ES-I3 (cell line): Measurements from ENCODE around the gene MAPKAP1.
"Not testable (repeated sequence)": the region's sequence is repeated elsewhere in the genome, so short reads cannot be mapped to it uniquely, and the experiment has no call there.

Experiments
- H3K36me3 ChIP-seq: 2 replicates; pipeline ENCODE4 v1.6.1; 2013; ENCODE audit warnings: mild to moderate bottlenecking, low read length, control low read depth, moderate library complexity; ENCODE audit not compliant: insufficient read depth
- H3K4me1 ChIP-seq: 2 replicates; pipeline ENCODE4 v1.6.1; 2013; ENCODE audit warnings: mild to moderate bottlenecking, control low read depth, low read length; ENCODE audit not compliant: insufficient read depth
- H3K9ac ChIP-seq: 2 replicates; pipeline ENCODE4 v1.6.1; 2013; ENCODE audit warnings: low read depth, mild to moderate bottlenecking, low read length, moderate library complexity
- H3K9me3 ChIP-seq: 2 replicates; pipeline ENCODE4 v1.6.1; 2013; ENCODE audit warnings: mild to moderate bottlenecking, low read length, moderate library complexity; ENCODE audit not compliant: control insufficient read depth, insufficient read depth

Gene MAPKAP1

DNA sequence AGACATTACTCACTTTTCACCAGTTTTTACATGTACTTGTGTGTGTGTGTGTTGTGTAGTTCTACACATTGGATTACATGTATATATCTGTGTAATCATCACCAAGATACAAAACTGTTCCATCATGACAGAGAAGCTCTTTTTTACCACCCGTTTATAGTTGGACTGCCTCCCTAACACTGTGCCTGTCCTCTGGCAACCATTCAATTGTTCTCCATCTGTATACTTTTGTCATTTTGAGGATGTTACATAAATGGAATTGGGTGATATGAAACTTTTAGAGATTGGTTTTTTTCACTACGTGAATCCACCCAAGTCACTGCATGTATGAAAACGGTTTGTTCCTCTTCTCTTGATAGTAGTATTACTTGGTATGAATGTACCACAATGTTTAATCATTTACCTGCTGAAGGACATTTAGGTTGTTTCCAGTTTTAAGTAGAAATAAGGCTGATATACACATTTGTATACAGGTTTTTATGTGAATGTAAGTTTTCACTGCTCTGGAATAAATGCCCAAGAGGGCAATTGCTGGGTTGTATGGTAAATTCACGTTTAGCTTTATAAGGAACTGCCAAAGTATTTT lies 126.2 kb downstream of the MAPKAP1 start:
- Histone ChIP-seq H3K4me1 (no peaks in the 10 kb centered on the region), H3K9ac (no peak overlapping the region), H3K9me3 (peaks cover 11% of the 10 kb centered on the region; the same call in 1 of the 2 replicates), H3K36me3 (0 out of 2 replicates have a peak, but pooled peaks cover 3% of the 10 kb centered on the region)

GRCh38 chr9:125579030-125579932 lies 127.7 kb downstream of the MAPKAP1 start:
- Histone ChIP-seq H3K4me1 (no peaks in the 10 kb centered on the region), H3K9ac (no peak overlapping the region), H3K9me3 (peaks cover 16% of the 10 kb centered on the region; the same call in 1 of the 2 replicates), H3K36me3 (0 out of 2 replicates have a peak, but pooled peaks cover 3% of the 10 kb centered on the region)

DNA sequence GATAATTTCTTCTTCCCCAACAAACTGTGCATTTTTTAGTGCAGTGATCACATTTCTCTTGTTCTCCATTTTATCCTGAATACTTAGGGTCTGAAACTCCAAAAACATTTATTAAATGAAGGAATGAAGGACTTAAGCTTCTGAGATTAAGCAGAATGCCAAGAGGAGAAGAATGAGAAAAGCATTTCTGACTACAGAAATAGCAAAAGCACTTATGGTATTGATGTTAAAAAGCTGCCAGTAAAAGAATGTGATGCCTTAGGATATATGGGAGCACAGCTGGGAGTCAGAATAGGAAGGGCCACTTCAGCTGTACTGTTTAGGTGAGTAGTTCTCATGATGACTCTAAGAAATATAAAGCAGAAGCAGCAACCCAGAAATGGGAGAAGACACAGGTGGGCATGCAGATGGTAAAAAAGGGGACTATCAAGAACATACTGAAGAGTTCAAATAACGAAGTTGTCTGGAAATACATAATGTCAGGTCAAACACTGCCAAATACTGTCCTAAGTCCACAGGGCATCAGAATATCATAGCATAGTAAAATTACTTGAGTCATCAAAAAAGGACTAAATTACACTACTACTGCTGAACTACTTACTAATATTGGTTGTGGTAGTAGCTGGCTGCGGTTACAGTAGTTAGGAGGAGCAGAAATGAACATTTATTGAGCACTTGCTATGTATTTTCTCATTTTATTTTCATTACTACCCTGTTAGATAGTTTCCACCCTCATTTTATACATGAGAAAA lies 132.7 kb downstream of the MAPKAP1 start:
- Histone ChIP-seq H3K36me3 (peaks cover 2% of the 10 kb centered on the region; the same call in 1 of the 2 replicates), H3K9me3 (peaks cover 32% of the 10 kb centered on the region; the same call in 1 of the 2 replicates)

GRCh38 chr9:125572461-125572860 lies 134.5 kb downstream of the MAPKAP1 start:
- not testable (repeated sequence) for H3K4me1 ChIP-seq, H3K36me3 ChIP-seq, H3K9ac ChIP-seq
- H3K9me3 ChIP-seq, result peaks cover 32% of the 10 kb centered on the region; the same call in 1 of the 2 replicates

More for the DNA sequence above, 132.7 kb downstream of the MAPKAP1 start:
- no peaks in the 10 kb centered on the region for H3K4me1 ChIP-seq
- no peak overlapping the region for H3K9ac ChIP-seq

- H3K9me3 ChIP-seq, result peaks cover 32% of the 10 kb centered on the region; the same call in 1 of the 2 replicates
Observed at GRCh38 chr9:125571824-125572223, 135.2 kb downstream of the MAPKAP1 start.

GRCh38 chr9:125570246-125570645 lies 136.8 kb downstream of the MAPKAP1 start:
- H3K9me3 ChIP-seq, result peaks cover 21% of the 10 kb centered on the region; the same call in 1 of the 2 replicates
- no peaks in the 10 kb centered on the region for H3K4me1 ChIP-seq
- H3K36me3 ChIP-seq, result peaks cover 2% of the 10 kb centered on the region; the same call in 1 of the 2 replicates
- H3K9ac ChIP-seq, result no peak overlapping the region

More at GRCh38 chr9:125571824-125572223, 135.2 kb downstream of the MAPKAP1 start:
- H3K9ac ChIP-seq, H3K4me1 ChIP-seq, H3K36me3 ChIP-seq: not testable (repeated sequence)

DNA sequence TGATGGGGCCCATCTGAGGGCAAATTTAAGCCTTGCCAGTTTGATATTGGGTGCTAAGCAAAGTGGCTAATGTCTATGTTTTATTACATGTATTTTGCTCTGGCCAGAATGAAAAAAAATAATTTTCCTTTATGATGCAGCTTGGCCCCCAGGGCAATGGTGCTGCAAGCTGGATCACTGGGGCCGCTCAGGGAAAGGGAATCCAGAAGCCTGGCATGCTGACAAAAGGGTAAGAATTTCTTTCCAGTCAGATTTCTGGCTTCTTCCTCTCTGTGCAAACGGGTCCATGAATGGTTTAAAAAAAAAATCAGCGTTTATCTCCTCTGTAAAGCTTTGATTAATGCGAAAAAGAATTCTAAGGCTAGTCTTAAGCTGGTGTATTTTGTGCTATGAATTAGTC lies 138.4 kb downstream of the MAPKAP1 start:
- Histone ChIP-seq H3K4me1 (no peaks in the 10 kb centered on the region), H3K36me3 (peaks cover 2% of the 10 kb centered on the region; the same call in 1 of the 2 replicates), H3K9ac (no peak overlapping the region), H3K9me3 (peaks cover 19% of the 10 kb centered on the region; the same call in 1 of the 2 replicates)

DNA sequence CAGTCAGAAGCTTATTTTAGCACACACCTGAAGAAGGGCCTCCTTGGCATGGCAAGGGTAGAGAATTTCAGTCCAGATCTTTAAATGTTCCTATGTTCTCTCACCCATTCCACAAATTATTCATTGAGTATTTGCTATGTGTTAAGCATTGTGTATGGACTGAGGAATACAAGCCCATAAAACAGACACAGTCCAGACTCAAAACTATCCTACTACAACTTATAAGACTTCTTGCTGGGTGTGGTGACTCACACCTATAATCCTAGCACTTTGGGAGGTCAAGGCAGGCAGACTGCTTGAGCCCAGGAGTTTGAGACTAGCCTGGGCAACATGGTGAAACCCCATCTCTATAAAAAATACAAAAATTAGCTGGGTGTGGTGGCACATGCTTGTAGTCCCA lies 141.0 kb downstream of the MAPKAP1 start:
- not testable (repeated sequence) for H3K36me3 ChIP-seq, H3K4me1 ChIP-seq, H3K9ac ChIP-seq, H3K9me3 ChIP-seq

GRCh38 chr9:125565126-125565525 lies 141.9 kb downstream of the MAPKAP1 start:
- Histone ChIP-seq H3K9ac (no peak overlapping the region), H3K36me3 (no peaks in the 10 kb centered on the region), H3K9me3 (peaks cover 3% of the 10 kb centered on the region; the same call in 1 of the 2 replicates), H3K4me1 (no peaks in the 10 kb centered on the region)

GRCh38 chr9:125564631-125565030 lies 142.4 kb downstream of the MAPKAP1 start:
- no peak overlapping the region for H3K9ac ChIP-seq
- H3K9me3 ChIP-seq, result no peaks in the 10 kb centered on the region
- H3K4me1 ChIP-seq, result no peaks in the 10 kb centered on the region
- H3K36me3 ChIP-seq, result no peaks in the 10 kb centered on the region

GRCh38 chr9:125561509-125562148 lies 145.4 kb downstream of the MAPKAP1 start:
- Histone ChIP-seq H3K4me1 (no peaks in the 10 kb centered on the region; the same call in 1 of the 2 replicates), H3K36me3 (no peaks in the 10 kb centered on the region), H3K9me3 (no peaks in the 10 kb centered on the region), H3K9ac (no peak overlapping the region)

- Histone ChIP-seq H3K9ac (no peak overlapping the region), H3K9me3 (no peaks in the 10 kb centered on the region), H3K36me3 (no peaks in the 10 kb centered on the region), H3K4me1 (no peaks in the 10 kb centered on the region; the same call in 1 of the 2 replicates)
Observed at GRCh38 chr9:125559894-125560293, 147.1 kb downstream of the MAPKAP1 start.

DNA sequence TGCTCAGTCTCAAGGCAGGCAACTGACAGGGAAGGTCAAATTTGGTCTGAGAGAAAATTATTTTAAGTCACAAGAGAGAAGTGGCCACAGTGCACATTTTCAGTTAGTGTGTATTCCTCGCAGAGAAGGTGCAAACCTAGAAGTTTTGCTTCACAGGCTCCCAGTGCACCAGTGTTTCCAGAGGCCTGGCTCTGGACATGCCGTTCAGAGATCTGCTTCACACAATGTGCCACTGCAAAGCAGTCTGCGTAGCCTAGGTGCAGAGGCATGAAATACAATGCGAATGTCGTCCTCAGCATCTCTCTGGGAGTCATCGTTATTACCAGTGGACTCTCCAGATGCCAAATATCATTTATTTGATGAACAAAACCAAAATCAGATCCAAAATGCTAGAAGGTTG lies 147.8 kb downstream of the MAPKAP1 start:
- Histone ChIP-seq H3K9ac (no peak overlapping the region), H3K4me1 (no peaks in the 10 kb centered on the region; the same call in 1 of the 2 replicates), H3K9me3 (no peaks in the 10 kb centered on the region), H3K36me3 (no peaks in the 10 kb centered on the region)
